GM20000 (cell line): Measurements from ENCODE around the gene CCNB1.
"Not testable (repeated sequence)": the region's sequence is repeated elsewhere in the genome, so short reads cannot be mapped to it uniquely, and the experiment has no call there.

Experiments used
- DNase-seq: peaks from one replicate; pipeline ENCODE4 v3.0.0; 2012; ENCODE audit warnings: low spot score
- TF ChIP-seq, protein P1 (sequence below): IDR thresholded peaks from 2 replicates; pipeline ENCODE4 v1.5.1; 2012; ENCODE audit warnings: mild to moderate bottlenecking, control low read depth; ENCODE audit errors: extremely low read depth, missing control alignments

The CCNB1 gene

DNA sequence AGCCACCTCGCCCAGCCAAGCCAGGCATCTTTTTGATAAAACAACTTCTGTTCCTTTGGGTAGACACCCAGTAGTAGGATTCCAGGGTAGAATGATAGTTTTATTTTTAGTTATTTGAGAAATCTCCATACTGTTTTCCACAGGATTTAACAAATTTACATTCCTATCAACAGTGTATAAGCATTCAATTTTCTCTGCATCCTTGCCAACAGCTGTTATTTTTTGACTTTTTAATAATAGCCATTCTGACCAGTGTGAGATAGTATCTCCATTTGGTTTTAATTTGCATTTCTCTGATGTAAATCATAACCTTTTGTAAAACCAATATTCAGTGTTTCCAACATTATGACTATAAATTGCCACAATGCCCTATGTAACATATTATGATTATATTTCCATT is 28.2 kb upstream of the CCNB1 start:
- TF ChIP-seq, protein P1, sequence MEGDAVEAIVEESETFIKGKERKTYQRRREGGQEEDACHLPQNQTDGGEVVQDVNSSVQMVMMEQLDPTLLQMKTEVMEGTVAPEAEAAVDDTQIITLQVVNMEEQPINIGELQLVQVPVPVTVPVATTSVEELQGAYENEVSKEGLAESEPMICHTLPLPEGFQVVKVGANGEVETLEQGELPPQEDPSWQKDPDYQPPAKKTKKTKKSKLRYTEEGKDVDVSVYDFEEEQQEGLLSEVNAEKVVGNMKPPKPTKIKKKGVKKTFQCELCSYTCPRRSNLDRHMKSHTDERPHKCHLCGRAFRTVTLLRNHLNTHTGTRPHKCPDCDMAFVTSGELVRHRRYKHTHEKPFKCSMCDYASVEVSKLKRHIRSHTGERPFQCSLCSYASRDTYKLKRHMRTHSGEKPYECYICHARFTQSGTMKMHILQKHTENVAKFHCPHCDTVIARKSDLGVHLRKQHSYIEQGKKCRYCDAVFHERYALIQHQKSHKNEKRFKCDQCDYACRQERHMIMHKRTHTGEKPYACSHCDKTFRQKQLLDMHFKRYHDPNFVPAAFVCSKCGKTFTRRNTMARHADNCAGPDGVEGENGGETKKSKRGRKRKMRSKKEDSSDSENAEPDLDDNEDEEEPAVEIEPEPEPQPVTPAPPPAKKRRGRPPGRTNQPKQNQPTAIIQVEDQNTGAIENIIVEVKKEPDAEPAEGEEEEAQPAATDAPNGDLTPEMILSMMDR: no peak
- DNase-seq: no peak

DNA sequence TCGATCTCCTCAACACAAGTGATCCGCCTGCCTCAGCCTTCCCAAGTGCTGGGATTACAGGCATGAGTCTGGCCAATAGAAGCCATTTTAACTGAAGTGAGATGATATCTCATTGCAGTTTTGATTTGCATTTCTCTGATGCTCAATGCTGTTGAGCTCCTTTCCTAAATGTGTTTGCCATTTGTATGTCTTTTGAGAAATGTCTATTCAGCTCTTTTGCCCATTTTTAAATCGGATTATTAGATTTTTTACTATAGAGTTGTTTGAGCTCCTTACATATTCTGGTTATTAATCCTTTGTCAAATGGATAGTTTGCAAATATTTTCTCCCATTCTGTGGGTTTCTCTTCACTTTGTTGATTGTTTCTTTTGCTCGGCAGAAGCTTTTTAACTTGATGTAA is 26.7 kb upstream of the CCNB1 start:
- not testable (repeated sequence) for DNase-seq

GRCh38 chr5:69140827-69141226 is 26.1 kb upstream of the CCNB1 start:
- DNase-seq: no peak

DNA sequence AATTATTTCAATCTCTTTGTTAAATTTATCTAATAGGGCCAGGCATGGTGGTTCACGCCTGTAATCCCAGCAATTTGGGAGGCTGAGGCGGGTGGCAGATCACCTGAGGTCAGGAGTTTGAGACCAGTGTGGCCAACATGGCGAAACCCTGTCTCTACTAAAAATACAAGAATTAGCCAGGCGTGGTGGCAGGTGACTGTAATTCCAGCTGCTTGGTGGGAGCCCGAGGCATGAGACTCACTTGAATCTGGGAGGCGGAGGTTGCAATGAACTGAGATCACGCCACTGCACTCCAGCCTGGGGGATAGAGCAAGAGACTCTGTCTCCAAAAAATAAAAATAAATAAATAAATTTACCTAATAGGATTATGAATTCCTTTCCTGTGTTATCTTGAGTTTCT is 18.4 kb upstream of the CCNB1 start:
- DNase-seq: not testable (repeated sequence)

More at GRCh38 chr5:69140827-69141226, 26.1 kb upstream of the CCNB1 start:
- TF ChIP-seq, protein P1: no peak

DNA sequence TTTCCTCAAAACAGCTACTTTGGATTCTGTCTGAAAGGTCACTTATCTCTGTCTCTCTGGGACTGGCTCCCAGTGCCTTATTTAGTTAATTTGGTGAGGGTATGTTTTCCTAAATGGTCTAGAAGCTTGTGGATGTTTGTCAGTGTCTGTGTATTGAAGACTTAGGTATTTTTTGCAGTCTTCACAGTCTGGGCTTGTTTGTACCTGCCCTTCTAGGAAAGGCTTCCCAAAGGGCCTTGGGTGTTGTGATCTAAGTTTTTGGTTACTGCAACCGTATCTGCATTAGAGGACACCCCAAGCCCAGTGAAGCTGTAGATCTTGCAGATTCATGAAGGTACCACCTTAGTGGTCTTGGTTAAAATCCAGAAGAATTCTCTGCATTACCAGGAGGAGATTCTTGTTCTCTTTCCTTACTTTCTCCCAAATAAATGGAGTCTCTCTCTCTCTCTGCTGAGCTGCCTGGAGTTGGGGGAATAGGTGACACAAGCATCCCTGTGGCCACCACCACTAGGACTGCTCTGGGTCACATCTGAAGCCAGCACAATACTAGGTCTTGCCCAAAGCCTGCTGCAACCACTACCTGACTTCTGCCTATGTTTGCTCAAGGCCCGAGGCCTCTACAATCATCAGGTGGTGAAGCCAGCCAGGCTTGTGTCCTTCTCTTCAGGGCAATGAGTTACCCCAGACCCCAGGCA is 17.8 kb upstream of the CCNB1 start:
- DNase-seq: no peak
- TF ChIP-seq, protein P1: no peak

- DNase-seq: no peak
- TF ChIP-seq, protein P1: no peak
These were observed 17.3 kb upstream of the CCNB1 start for GRCh38 chr5:69149676-69150010.

- TF ChIP-seq, protein P1: no peak
- DNase-seq: no peak
These were observed 14.2 kb upstream of the CCNB1 start for GRCh38 chr5:69152731-69153130.

- no peak for DNase-seq
- TF ChIP-seq, protein P1: no peak
These were observed 10.5 kb upstream of the CCNB1 start for GRCh38 chr5:69156456-69156855.

DNA sequence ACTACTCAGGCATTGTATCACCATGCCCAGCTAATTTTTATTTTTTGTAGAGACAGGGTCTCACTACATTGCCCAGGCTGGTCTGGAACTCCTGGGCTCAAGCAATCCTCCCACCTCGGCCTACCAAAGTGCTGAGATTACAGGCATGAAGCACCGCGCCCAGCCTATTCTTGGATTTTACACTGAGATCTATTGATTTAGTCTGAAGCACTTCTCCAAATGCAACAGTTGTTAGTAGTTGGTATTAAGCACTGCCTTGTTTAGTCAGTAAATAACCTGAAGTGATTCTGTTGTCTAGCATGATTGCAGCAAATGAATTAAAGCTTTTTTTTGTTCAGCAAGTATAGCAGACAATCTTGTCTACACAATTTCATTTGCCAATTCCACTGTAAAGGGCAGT is 8.9 kb upstream of the CCNB1 start:
- DNase-seq: no peak
- TF ChIP-seq, protein P1: no peak
